ENCODE measurements around the gene SCMH1. TPM values are rescaled to one million over a fixed set of nuclear protein-coding genes. Genes with fewer than 3 reads are reported as not detected.

SCMH1 gene
- polyA plus RNA-seq, 2 of the 4 experiments (the other 2 are of a cell fraction): 11.6 to 26.7 TPM

DNA sequence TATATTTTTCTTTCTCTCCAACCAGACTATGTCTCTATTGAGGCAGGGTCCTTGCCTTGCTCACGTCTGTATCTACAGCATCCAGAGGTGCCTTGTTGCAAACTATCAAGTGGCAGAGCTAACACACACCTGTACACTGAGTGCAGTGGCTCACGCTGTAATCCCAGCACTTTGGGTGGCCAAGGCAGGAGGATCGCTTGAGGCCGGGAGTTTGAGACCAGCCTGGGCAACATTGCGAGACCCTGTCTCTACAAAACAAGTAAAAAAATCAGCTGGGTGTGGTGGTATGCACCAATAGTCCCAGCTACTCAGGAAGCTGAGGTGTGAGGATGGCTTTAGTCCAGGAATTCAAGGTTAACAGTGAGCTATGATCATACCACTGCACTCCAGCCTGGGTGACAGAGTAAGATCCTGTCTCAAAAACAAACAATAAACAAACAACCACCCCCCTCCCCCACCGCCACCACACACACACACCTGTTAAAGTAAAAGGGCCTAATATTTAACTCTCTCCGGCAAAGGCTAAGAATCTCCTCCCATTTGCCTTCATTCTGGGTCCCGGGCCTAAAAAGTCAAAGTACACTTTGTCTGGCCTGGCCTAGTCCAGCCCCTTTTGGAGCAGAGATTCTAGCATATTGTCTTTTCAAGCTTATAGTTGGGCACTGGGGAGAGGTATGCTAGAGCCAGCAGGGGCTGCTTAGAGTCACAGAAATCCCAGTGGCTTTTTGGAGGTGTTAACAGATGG, 211.1 kb downstream of the SCMH1 start:
- WGBS (ENCODE audit: missing lambda C conversion rate): 91% methylated on average over 8 of the region's 8 CpGs
- ChIA-PET CTCF (no interaction called here), POLR2A (no interaction called here)
- Histone ChIP-seq H3K4me2 (no peak overlapping the region), H3K4me3 (no peak overlapping the region), H3K9me3 (no peaks in the 10 kb centered on the region), H3K4me1 (no peaks in the 10 kb centered on the region), H3K27ac (no peak overlapping the region)
- ATAC-seq (no peak), DNase-seq (ENCODE audit: low read depth in 1 of 2, low spot score in 1 of 2) (no peak), FAIRE-seq (no peak)
- TF ChIP-seq POLR2AphosphoS2 (conservative IDR thresholded peaks at IDR 0.05; ENCODE audit: low read length) (peak; percentile 79; the same call in 1 of the 2 replicates), RNF2 (IDR thresholded peaks at IDR 0.05; ENCODE audit: borderline replicate concordance, low read depth) (no peak)

DNA sequence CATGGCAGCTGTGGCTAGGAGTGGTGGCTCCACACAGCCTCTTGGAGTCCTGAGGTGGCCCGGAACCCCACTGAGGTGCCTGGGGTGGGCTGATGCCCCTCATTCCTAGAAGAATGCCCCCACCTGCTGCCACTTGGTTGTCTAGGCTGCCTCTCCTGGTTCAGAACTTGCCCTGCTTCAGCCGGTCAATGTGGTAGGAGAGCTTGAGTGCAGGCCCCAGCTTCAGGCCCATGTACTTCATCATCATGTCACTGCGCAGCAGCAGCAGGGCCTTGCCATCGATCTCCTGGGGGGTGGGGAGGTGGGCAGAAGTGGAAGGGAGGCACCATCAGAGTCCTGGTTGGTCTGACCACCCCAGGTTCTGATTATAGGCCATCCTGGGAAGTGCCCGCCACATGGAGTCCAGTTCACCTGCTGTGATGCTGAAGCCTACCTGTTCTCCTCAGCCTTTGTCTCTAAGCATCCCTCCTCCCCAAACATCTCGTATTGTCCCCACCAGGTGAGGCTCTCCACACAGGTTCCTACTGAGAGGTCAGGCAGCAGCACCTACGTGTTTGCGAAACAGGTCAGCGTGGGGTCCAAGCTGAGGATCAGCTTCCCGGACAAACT, 214.0 kb downstream of the SCMH1 start:
- TF ChIP-seq CHD2 (IDR thresholded peaks at IDR 0.05; ENCODE audit: low read length, partially characterized antibody) (peak; percentile 2), POLR2AphosphoS2 (conservative IDR thresholded peaks at IDR 0.05; ENCODE audit: low read length) (peak; percentile 94), FOSB (CRISPR knock-in tag; IDR thresholded peaks at IDR 0.05) (0 out of 2 replicates have a peak, but pooled peaks have one; percentile 5)
- TF ChIP-seq, protein P1, sequence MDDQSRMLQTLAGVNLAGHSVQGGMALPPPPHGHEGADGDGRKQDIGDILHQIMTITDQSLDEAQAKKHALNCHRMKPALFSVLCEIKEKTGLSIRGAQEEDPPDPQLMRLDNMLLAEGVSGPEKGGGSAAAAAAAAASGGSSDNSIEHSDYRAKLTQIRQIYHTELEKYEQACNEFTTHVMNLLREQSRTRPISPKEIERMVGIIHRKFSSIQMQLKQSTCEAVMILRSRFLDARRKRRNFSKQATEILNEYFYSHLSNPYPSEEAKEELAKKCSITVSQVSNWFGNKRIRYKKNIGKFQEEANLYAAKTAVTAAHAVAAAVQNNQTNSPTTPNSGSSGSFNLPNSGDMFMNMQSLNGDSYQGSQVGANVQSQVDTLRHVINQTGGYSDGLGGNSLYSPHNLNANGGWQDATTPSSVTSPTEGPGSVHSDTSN (IDR thresholded peaks at IDR 0.05): peak; percentile 13
- TF ChIP-seq, protein P2, sequence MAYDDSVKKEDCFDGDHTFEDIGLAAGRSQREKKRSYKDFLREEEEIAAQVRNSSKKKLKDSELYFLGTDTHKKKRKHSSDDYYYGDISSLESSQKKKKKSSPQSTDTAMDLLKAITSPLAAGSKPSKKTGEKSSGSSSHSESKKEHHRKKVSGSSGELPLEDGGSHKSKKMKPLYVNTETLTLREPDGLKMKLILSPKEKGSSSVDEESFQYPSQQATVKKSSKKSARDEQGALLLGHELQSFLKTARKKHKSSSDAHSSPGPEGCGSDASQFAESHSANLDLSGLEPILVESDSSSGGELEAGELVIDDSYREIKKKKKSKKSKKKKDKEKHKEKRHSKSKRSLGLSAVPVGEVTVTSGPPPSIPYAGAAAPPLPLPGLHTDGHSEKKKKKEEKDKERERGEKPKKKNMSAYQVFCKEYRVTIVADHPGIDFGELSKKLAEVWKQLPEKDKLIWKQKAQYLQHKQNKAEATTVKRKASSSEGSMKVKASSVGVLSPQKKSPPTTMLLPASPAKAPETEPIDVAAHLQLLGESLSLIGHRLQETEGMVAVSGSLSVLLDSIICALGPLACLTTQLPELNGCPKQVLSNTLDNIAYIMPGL (CRISPR knock-in tag; IDR thresholded peaks at IDR 0.05; ENCODE audit: borderline replicate concordance): no peak
- Histone ChIP-seq H3K9me3 (no peaks in the 10 kb centered on the region), H3K4me3 (no peak overlapping the region), H3K4me2 (no peak overlapping the region), H3K4me1 (no peaks in the 10 kb centered on the region), H3K27ac (peak overlapping the region in 1 of 2 experiments; percentile 36; a peak in 1 of 6 replicates)
- 98% methylated on average over 5 of the region's 10 CpGs for WGBS (ENCODE audit: missing lambda C conversion rate)
- POLR2A ChIA-PET: no interaction called here
- no peak for FAIRE-seq
- DNase-seq (ENCODE audit: low read depth in 1 of 2, low spot score in 1 of 2): no peak
- peak; percentile 0; a peak in 3 of 6 replicates for ATAC-seq
- CTCF ChIA-PET: no interaction called here

DNA sequence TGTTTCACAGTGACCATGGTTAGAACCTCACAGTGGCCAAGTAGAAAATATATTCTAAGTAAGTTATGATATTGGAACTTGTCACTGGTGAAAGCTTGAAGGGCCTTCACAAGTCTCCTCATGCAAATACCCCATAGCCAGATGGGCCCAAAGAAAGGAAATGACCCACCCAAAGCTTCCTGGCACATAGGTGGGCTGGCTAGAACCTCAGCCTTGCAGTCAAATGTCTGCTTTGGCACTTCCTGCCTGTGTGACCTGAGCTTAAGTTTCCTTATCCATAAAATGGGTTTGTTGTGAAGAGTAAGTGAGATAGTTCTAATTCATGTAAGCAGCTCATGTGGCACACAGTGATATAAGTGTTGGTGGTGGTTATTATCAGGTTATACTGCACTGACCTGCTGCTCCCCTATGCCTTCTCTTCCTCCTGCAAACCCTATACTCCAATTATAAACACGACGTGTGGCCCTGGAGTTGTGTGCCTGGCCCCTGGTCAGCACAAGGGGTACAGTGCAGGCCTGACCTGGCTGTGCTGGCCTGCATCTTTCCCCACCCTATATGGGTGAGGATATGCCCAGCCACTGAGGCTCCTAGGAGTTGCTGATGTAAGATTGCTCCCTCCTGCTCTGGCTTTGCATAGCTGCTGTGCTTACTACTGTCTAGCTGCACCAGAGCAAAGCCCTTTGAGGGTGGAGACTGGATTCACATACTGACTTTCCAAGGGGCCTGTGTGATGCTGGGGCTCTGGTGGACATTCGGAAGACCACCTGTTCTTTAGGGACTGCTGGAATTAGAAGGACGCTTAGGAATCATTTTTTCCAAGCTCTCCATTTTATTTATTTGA, 215.9 kb downstream of the SCMH1 start:
- H3K9me3 ChIP-seq: no peaks in the 10 kb centered on the region
- H3K27ac ChIP-seq: peak overlapping the region in 1 of 2 experiments; percentile 34; a peak in 1 of 6 replicates
- POLR2A ChIA-PET: interaction anchor here (0.6 to 1.4 kb wide), 2 partner anchors 119 to 406 kb away, joined by 3 read pairs; no protein-coding TSS in a partner anchor
- ATAC-seq: peak; percentile 0 to 8; a peak in 4 of 6 replicates
- no peak for FAIRE-seq
- H3K4me1 ChIP-seq: peaks cover 10% of the 10 kb centered on the region
- no peak for DNase-seq (ENCODE audit: low read depth in 1 of 2, low spot score in 1 of 2)
- H3K4me2 ChIP-seq: no peak overlapping the region
- H3K4me3 ChIP-seq: no peak overlapping the region
- CTCF ChIA-PET: interaction anchor here (1.0 kb wide), 1 partner anchor 215 kb away, joined by 3 read pairs; no protein-coding TSS in a partner anchor
- 95% methylated on average over 4 of the region's 4 CpGs for WGBS (ENCODE audit: missing lambda C conversion rate)
- no peak for TF ChIP-seq TFCP2L1 (CRISPR knock-in tag; IDR thresholded peaks at IDR 0.05)
- TF ChIP-seq FOSL2 (IDR thresholded peaks at IDR 0.05): no peak
- TF ChIP-seq FOSL2 (CRISPR knock-in tag; IDR thresholded peaks at IDR 0.05): no peak
- TF ChIP-seq, protein P1 (IDR thresholded peaks at IDR 0.05): peak; percentile 64
- TF ChIP-seq POLR2AphosphoS2 (conservative IDR thresholded peaks at IDR 0.05; ENCODE audit: low read length): peak; percentile 80; the same call in 1 of the 2 replicates

DNA sequence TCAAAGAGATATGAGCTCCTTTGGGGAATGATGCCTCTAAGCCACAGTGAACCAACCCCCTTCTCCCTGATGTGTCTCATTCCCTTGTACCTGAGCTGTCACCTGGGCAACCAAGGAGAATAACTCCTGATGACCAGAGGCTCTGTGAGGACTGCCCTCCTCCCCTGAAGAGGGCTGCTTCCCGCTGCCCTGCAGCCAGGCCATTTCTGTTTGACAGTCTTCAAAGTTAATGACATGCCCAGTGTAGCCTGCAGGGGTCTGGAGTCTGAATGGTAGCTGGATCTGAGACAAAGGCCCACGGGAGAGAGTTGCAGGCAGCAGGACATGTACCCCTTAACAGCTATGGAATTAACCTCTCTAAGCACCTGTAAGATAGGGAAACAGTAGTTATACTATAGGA, 217.2 kb downstream of the SCMH1 start:
- no peak for FAIRE-seq
- no peak for DNase-seq (ENCODE audit: low read depth in 1 of 2, low spot score in 1 of 2)
- Histone ChIP-seq H3K27ac (no peak overlapping the region), H3K4me3 (no peak overlapping the region), H3K4me2 (no peak overlapping the region), H3K9me3 (no peaks in the 10 kb centered on the region), H3K4me1 (peaks cover 22% of the 10 kb centered on the region)
- 66% methylated on average over 2 of the region's 2 CpGs for WGBS (ENCODE audit: missing lambda C conversion rate)
- POLR2A ChIA-PET: no interaction called here
- CTCF ChIA-PET: interaction anchor here (0.8 to 1.4 kb wide), 4 partner anchors 9 to 409 kb away, joined by 3 to 5 read pairs (median 3); no protein-coding TSS in a partner anchor
- ATAC-seq: peak; percentile 0 to 2; a peak in 3 of 6 replicates
- TF ChIP-seq SREBF2 (IDR thresholded peaks at IDR 0.05) (no peak), ESRRA (IDR thresholded peaks at IDR 0.05; ENCODE audit: borderline replicate concordance, low read length) (no peak), RAD21 (conservative IDR thresholded peaks at IDR 0.05 in 1 of 2, IDR thresholded peaks at IDR 0.05 in 1 of 2) (no peak), NR3C1 (IDR thresholded peaks at IDR 0.05) (no peak), HOXB5 (CRISPR knock-in tag; IDR thresholded peaks at IDR 0.05) (no peak)
- TF ChIP-seq, protein P2 (CRISPR knock-in tag; IDR thresholded peaks at IDR 0.05; ENCODE audit: borderline replicate concordance): no peak
- TF ChIP-seq, protein P3, sequence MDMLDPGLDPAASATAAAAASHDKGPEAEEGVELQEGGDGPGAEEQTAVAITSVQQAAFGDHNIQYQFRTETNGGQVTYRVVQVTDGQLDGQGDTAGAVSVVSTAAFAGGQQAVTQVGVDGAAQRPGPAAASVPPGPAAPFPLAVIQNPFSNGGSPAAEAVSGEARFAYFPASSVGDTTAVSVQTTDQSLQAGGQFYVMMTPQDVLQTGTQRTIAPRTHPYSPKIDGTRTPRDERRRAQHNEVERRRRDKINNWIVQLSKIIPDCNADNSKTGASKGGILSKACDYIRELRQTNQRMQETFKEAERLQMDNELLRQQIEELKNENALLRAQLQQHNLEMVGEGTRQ (IDR thresholded peaks at IDR 0.05): no peak
- TF ChIP-seq, protein P4, sequence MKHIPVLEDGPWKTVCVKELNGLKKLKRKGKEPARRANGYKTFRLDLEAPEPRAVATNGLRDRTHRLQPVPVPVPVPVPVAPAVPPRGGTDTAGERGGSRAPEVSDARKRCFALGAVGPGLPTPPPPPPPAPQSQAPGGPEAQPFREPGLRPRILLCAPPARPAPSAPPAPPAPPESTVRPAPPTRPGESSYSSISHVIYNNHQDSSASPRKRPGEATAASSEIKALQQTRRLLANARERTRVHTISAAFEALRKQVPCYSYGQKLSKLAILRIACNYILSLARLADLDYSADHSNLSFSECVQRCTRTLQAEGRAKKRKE (CRISPR knock-in tag; IDR thresholded peaks at IDR 0.05; ENCODE audit: low read depth): no peak
